GM12878 (cell line): ENCODE results near the gene CTSE. TPM values are rescaled to one million over a fixed set of nuclear protein-coding genes. Genes with fewer than 3 reads are reported as not detected.

Experiments used
- ATAC-seq: fragments of 200-7000 bp; cut with Tn5 transposase; 3 replicates; pipeline ENCODE4 v1.9.1; 2020; ENCODE audit warnings: mild to moderate bottlenecking, moderate library complexity
- BruUV-seq: library from RNA; stranded (reverse); fragments of 400-500 nt; replicated peaks from 2 replicates; lab custom pipeline; 2021; lab: Mats Ljungman, UMichigan
- CTCF ChIA-PET: fragments of 300-600 bp; sonication (Branson Sonifier 250); formaldehyde crosslinking; extraction: SDS; loops from one replicate; lab custom pipeline; 2021; ENCODE audit warnings: inconsistent platforms; lab: Yijun Ruan, JAX
- POLR2A ChIA-PET: fragments of 350-600 bp; formaldehyde crosslinking; extraction: SDS; loops from one replicate; lab custom pipeline; 2021; ENCODE audit warnings: inconsistent platforms; lab: Charles Lee
- RAD21 ChIA-PET: fragments of 300-600 bp; sonication (Branson Sonifier 250); formaldehyde crosslinking; loops from one replicate; lab custom pipeline; 2023; ENCODE audit warnings: antibody characterized with exemption; ENCODE audit not compliant: unreplicated experiment; lab: Charles Lee
- SMC1A ChIA-PET: fragments of 300-600 bp; sonication (Branson Sonifier 250); formaldehyde crosslinking; loops from one replicate; lab custom pipeline; 2023; ENCODE audit not compliant: unreplicated experiment, uncharacterized antibody; lab: Charles Lee
- DNase-seq: peaks from one replicate; pipeline ENCODE4 v3.0.0-alpha.2; 2011; ENCODE audit warnings: low read depth, low spot score
- FAIRE-seq: peaks from 3 replicates; lab custom pipeline; 2011; peaks lifted over from hg19 to GRCh38; lab: Jason Lieb, UNC
- H2AFZ ChIP-seq: 2 replicates; pipeline ENCODE4 v1.6.0; 2011; ENCODE audit warnings: low read depth, low read length, control low read depth; ENCODE audit not compliant: control insufficient read depth
- H3K27ac ChIP-seq: 2 replicates; pipeline ENCODE4 v1.5.1; 2011; ENCODE audit warnings: control low read depth; ENCODE audit not compliant: control insufficient read depth, insufficient read depth
- H3K27me3 ChIP-seq, 2 experiments: replicated peaks in 1 of 2; 2 replicates each; pipeline versions ENCODE4 v1.6.0 to v1.6.1; 2011; ENCODE audit warnings: low read length in 1 of 2; ENCODE audit not compliant: control insufficient read depth in 2 of 2, insufficient read depth in 2 of 2
- H3K36me3 ChIP-seq, 2 experiments: 2 replicates each; pipeline ENCODE4 v1.5.1; 2011; ENCODE audit warnings: low read length in 1 of 2; ENCODE audit not compliant: control insufficient read depth in 2 of 2, insufficient read depth in 2 of 2
- H3K4me1 ChIP-seq: 2 replicates; pipeline ENCODE4 v1.6.1; 2011; ENCODE audit warnings: mild to moderate bottlenecking, low read length, moderate library complexity, mixed read lengths; ENCODE audit not compliant: control insufficient read depth, insufficient read depth
- H3K4me2 ChIP-seq: 2 replicates; pipeline ENCODE4 v1.6.0; 2011; ENCODE audit warnings: control low read depth; ENCODE audit not compliant: control insufficient read depth, insufficient read depth
- H3K4me3 ChIP-seq: fragments of 200-600 bp; sonication (generic); 2 replicates; pipeline ENCODE4 v1.5.1; 2016
- H3K79me2 ChIP-seq: 2 replicates; pipeline ENCODE4 v1.6.0; 2011; ENCODE audit warnings: low read length; ENCODE audit not compliant: control insufficient read depth, insufficient read depth
- H3K9ac ChIP-seq: 2 replicates; pipeline ENCODE4 v1.8.0; 2011; ENCODE audit warnings: low read length, control low read depth, mixed read lengths; ENCODE audit not compliant: control insufficient read depth, insufficient read depth
- H3K9me3 ChIP-seq: replicated peaks from 3 replicates; pipeline ENCODE4 v1.5.1; 2011; ENCODE audit warnings: mild to moderate bottlenecking, low read length; ENCODE audit not compliant: control insufficient read depth, insufficient read depth
- H4K20me1 ChIP-seq: 2 replicates; pipeline ENCODE4 v1.6.0; 2011; ENCODE audit not compliant: control insufficient read depth, insufficient read depth
- CHD4 ChIP-seq: fragments of 200-600 bp; sonication (generic); IDR thresholded peaks from 2 replicates; pipeline ENCODE4 v1.6.1; 2016; ENCODE audit warnings: mild to moderate bottlenecking
- HDAC6 ChIP-seq: fragments of 200-600 bp; sonication (generic); IDR thresholded peaks from one replicate; pipeline ENCODE4 v1.8.0; 2017; ENCODE audit warnings: antibody characterized with exemption; ENCODE audit not compliant: unreplicated experiment
- MXI1 ChIP-seq: fragments of 150-350 bp; IDR thresholded peaks from 2 replicates; pipeline ENCODE4 v1.6.1; 2011; ENCODE audit warnings: low read depth, mild to moderate bottlenecking, inconsistent platforms, low read length, improper control_type of control experiment
- NR2C1 ChIP-seq: fragments of 450-650 bp; IDR thresholded peaks from 2 replicates; pipeline ENCODE4 v1.6.1; 2017; ENCODE audit warnings: antibody characterized with exemption, mild to moderate bottlenecking, moderate library complexity
- SMC3 ChIP-seq: IDR thresholded peaks from 2 replicates; pipeline ENCODE4 v1.6.1; 2011; ENCODE audit warnings: low read length, improper control_type of control experiment, borderline replicate concordance
- SUPT20H ChIP-seq: IDR thresholded peaks from 2 replicates; pipeline ENCODE4 v1.6.1; 2011; ENCODE audit warnings: low read depth, mild to moderate bottlenecking, low read length, moderate library complexity, borderline replicate concordance; ENCODE audit not compliant: control insufficient read depth
- WGBS: methylation state at CpG from one replicate; pipeline ENCODE4 v1.1.6; 2016; ENCODE audit warnings: low lambda C conversion rate; ENCODE audit not compliant: insufficient replicate concordance, insufficient coverage; ENCODE audit errors: missing lambda C conversion rate; 5-methylcytosine and 5-hydroxymethylcytosine counted together
- in situ Hi-C: fragments of 300-500 bp; cut with MboI; formaldehyde crosslinking; loops from 9 replicates; pipeline ENCODE4 v1.14.3; 2018; ENCODE audit warnings: mixed read lengths
- intact Hi-C: fragments of 100-400 bp; cut with micrococcal nuclease; formaldehyde crosslinking; loops from one replicate; pipeline ENCODE4 v1.14.2; 2022; ENCODE audit not compliant: unreplicated experiment
- polyA plus RNA-seq, 11 experiments: library from polyadenylated mRNA; depleted of rRNA in 4 of 11; unstranded in 6 of 11; stranded (reverse) in 5 of 11; fragments of >200 nt; fragmentation: Nextera tagmentation in 4 of 11; fragmentation: Illumina TruSeq in 1 of 11; extraction: Ambion mirVana in 4 of 11; extraction: Trizol in 1 of 11; gene quantifications; 1 replicate in 1 of 11; 2 replicates in 10 of 11; pipeline versions ENCODE4 v1.2.1 to v1.2.3, GENCODE V29; 2011 to 2016; ENCODE audit warnings: inconsistent platforms in 2 of 11, missing spikeins in 2 of 11, low read depth in 1 of 11
- total RNA-seq, 4 experiments: library from RNA; depleted of rRNA in 3 of 4; stranded (reverse); fragments of >200 nt in 3 of 4; fragmentation: Illumina TruSeq in 1 of 4; extraction: Trizol in 1 of 4; gene quantifications; 2 replicates each; pipeline versions ENCODE4 v1.2.1 to v1.2.3, GENCODE V29; 2013 to 2021
- TF ChIP-seq, protein P1 (sequence below): IDR thresholded peaks from 2 replicates; pipeline ENCODE4 v1.6.1; 2011; ENCODE audit warnings: low read depth, low read length, improper control_type of control experiment, borderline replicate concordance

Gene CTSE
- total and polyA plus RNA-seq, 10 of the 15 experiments (the other 5 are each of a cell fraction or from before 2014, with no cell fraction given), result 0.26 TPM; not detected in 9

DNA sequence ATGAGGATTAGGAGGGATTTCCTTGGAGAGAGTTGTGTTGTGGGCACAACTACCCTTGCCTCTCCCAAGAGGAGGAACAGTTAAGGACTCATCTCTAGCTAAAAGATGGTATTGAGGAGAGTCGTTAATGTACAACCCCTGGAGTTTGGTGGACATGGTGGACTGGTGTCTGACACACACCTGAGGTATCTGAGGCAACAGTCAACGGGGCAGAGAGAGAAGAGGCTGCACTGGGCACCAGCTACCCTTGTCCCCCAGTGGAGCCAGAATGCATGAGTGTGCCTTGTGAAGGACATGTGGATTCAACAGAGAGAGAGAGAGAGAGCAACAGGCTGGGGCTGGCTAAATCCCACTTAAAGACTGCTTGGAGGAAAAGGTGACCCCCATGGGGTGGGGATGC lies 33.5 kb downstream of the CTSE start (continued):
- no peak for TF ChIP-seq HDAC6
- no peak for TF ChIP-seq SMC3

DNA sequence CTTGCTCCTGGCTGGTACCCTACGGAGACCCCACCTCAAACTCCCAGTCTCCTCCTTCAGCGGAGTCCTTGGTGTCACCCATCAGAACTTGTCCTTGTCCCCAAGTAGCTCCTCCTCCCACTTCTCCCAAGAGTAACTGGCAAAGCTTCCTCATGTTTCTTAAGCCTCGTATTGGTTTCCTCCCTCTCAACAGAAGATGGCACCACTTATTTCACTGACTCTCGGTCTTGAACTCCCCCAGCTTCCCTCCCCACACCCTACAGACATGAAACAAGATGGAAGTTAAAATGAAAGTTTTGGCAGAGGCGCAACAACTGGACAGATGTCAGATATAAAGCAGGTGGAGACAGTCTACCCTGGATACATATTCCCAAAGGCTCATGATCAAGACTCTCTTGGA lies 33.9 kb downstream of the CTSE start:
- SMC1A ChIA-PET, result interaction anchor here (0.9 to 1.2 kb wide), 2 partner anchors 12 to 39 kb away, joined by 3 read pairs; no protein-coding TSS in a partner anchor
- TF ChIP-seq CHD4, result no peak
- TF ChIP-seq, protein P1, sequence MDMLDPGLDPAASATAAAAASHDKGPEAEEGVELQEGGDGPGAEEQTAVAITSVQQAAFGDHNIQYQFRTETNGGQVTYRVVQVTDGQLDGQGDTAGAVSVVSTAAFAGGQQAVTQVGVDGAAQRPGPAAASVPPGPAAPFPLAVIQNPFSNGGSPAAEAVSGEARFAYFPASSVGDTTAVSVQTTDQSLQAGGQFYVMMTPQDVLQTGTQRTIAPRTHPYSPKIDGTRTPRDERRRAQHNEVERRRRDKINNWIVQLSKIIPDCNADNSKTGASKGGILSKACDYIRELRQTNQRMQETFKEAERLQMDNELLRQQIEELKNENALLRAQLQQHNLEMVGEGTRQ, result no peak
- TF ChIP-seq NR2C1, result no peak
- no peak for TF ChIP-seq SUPT20H
- TF ChIP-seq MXI1, result no peak
- Histone ChIP-seq H3K4me2 (no peak overlapping the region), H3K9me3 (no peaks in the 10 kb centered on the region), H3K9ac (no peak overlapping the region), H3K79me2 (no peaks in the 10 kb centered on the region), H3K27me3 (peaks cover 4 to 6% of the 10 kb centered on the region in 2 experiments), H3K4me1 (no peaks in the 10 kb centered on the region), H2AFZ (no peak overlapping the region), H3K4me3 (no peak overlapping the region), H3K36me3 (no peaks in the 10 kb centered on the region), H4K20me1 (no peaks in the 10 kb centered on the region), H3K27ac (no peak overlapping the region)
- FAIRE-seq, result no peak
- WGBS, result 23% methylated on average over 5 of the region's 5 CpGs
- CTCF ChIA-PET, result interaction anchor here (1.0 to 1.6 kb wide), 4 partner anchors 10 to 117 kb away, joined by 3 to 5 read pairs (median 4); no protein-coding TSS in a partner anchor
- POLR2A ChIA-PET, result interaction anchor here (0.5 kb wide), 1 partner anchor 47 kb away, joined by 3 read pairs; no protein-coding TSS in a partner anchor
- in situ Hi-C loops, result no loop called here
- BruUV-seq, result no TSS peak
- intact Hi-C loops, result no loop called here
- ATAC-seq, result no peak
- RAD21 ChIA-PET, result interaction anchor here (0.5 to 1.0 kb wide), 2 partner anchors 33 to 117 kb away, joined by 3 to 7 read pairs; no protein-coding TSS in a partner anchor
- no peak for DNase-seq
